Endothelial cell of umbilical vein (primary cell): Measurements from ENCODE around the gene ZNF827. TPM values are rescaled to one million over a fixed set of nuclear protein-coding genes. Genes with fewer than 3 reads are reported as not detected.

Source experiments
- BruUV-seq: library from RNA; stranded (reverse); fragments of 400-500 nt; replicated peaks from 2 replicates; lab custom pipeline; 2021; lab: Mats Ljungman, UMichigan
- CTCF ChIA-PET: fragments of 300-600, 350-600 bp; sonication (Branson Sonifier 250); formaldehyde crosslinking; loops from one replicate; lab custom pipeline; 2021; ENCODE audit warnings: antibody characterized with exemption, inconsistent platforms; lab: Charles Lee
- POLR2A ChIA-PET: fragments of 300-600, 350-600 bp; sonication (Branson Sonifier 250); formaldehyde crosslinking; loops from one replicate; lab custom pipeline; 2021; ENCODE audit warnings: antibody characterized with exemption, inconsistent platforms; lab: Charles Lee
- DNase-seq: peaks from one replicate; pipeline ENCODE4 v3.0.0-alpha.2; 2011; ENCODE audit warnings: low read depth, low spot score
- FAIRE-seq: peaks from 2 replicates; lab custom pipeline; 2011; peaks lifted over from hg19 to GRCh38; lab: Jason Lieb, UNC
- H2AFZ ChIP-seq: 2 replicates; pipeline ENCODE4 v1.6.0; 2012; ENCODE audit warnings: low read depth, low read length, control low read depth, inconsistent platforms
- H3K27ac ChIP-seq: 2 replicates; pipeline ENCODE4 v1.5.1; 2011; ENCODE audit warnings: low read depth, mild to moderate bottlenecking, control low read depth, low read length, moderate library complexity; ENCODE audit not compliant: insufficient read depth
- H3K27me3 ChIP-seq, 2 experiments: 2 replicates each; pipeline versions ENCODE4 v1.6.0 to v1.6.1; 2011; ENCODE audit warnings: low read length in 2 of 2, mixed read lengths in 1 of 2; ENCODE audit not compliant: control insufficient read depth in 2 of 2, insufficient read depth in 2 of 2
- H3K36me3 ChIP-seq, 2 experiments: 2 replicates in 1 of 2; 3 replicates in 1 of 2; pipeline ENCODE4 v1.5.1; 2011; ENCODE audit warnings: low read length in 2 of 2, mild to moderate bottlenecking in 1 of 2, moderate library complexity in 1 of 2; ENCODE audit not compliant: control insufficient read depth in 2 of 2, insufficient read depth in 2 of 2; ENCODE audit errors: extremely low read depth in 1 of 2
- H3K4me1 ChIP-seq: 3 replicates; pipeline ENCODE4 v1.5.1; 2011; ENCODE audit warnings: mild to moderate bottlenecking, low read length; ENCODE audit not compliant: control insufficient read depth, insufficient read depth; ENCODE audit errors: extremely low read depth
- H3K4me2 ChIP-seq: 2 replicates; pipeline ENCODE4 v1.6.1; 2011; ENCODE audit warnings: low read length, control low read depth, mixed read lengths; ENCODE audit not compliant: insufficient read depth
- H3K4me3 ChIP-seq, 3 experiments: fragments of 200-600 bp in 1 of 3; sonication (generic), shearing (Covaris generic) in 1 of 3; replicated peaks in 1 of 3; 2 replicates each; pipeline ENCODE4 v1.5.1; 2011 to 2016; ENCODE audit warnings: control low read depth in 3 of 3, low read length in 3 of 3, mild to moderate bottlenecking in 2 of 3, inconsistent platforms in 1 of 3, low read depth in 1 of 3, moderate library complexity in 1 of 3; ENCODE audit not compliant: insufficient read depth in 1 of 3
- H3K79me2 ChIP-seq: 2 replicates; pipeline ENCODE4 v1.6.0; 2012; ENCODE audit warnings: low read length, inconsistent platforms; ENCODE audit not compliant: control insufficient read depth, insufficient read depth
- H3K9ac ChIP-seq: replicated peaks from 2 replicates; pipeline ENCODE3; 2011; ENCODE audit warnings: low read length, control low read depth; ENCODE audit not compliant: insufficient read depth; ENCODE audit errors: extremely low read depth
- H3K9me1 ChIP-seq: replicated peaks from 3 replicates; pipeline ENCODE4 v1.6.0; 2011; ENCODE audit warnings: mild to moderate bottlenecking, low read length; ENCODE audit not compliant: control insufficient read depth, insufficient read depth; ENCODE audit errors: extremely low read depth
- H3K9me3 ChIP-seq: replicated peaks from 2 replicates; pipeline ENCODE4 v1.5.1; 2012; ENCODE audit warnings: low read length, inconsistent platforms; ENCODE audit not compliant: control insufficient read depth, insufficient read depth
- H4K20me1 ChIP-seq: replicated peaks from 2 replicates; pipeline ENCODE3; 2011; ENCODE audit warnings: mild to moderate bottlenecking, low read length; ENCODE audit not compliant: control insufficient read depth, insufficient read depth; ENCODE audit errors: extremely low read depth
- EZH2 ChIP-seq: IDR thresholded peaks from 2 replicates; pipeline ENCODE4 v1.6.1; 2012; ENCODE audit warnings: borderline replicate concordance, low read depth, mild to moderate bottlenecking, moderate library complexity, low read length, inconsistent platforms; ENCODE audit not compliant: severe bottlenecking
- FOS ChIP-seq: IDR thresholded peaks from 2 replicates; pipeline ENCODE4 v1.6.1; 2011; ENCODE audit warnings: mild to moderate bottlenecking, low read length, moderate library complexity, borderline replicate concordance; ENCODE audit not compliant: insufficient read depth
- GATA2 ChIP-seq: IDR thresholded peaks from 2 replicates; pipeline ENCODE4 v1.7.0; 2011; ENCODE audit warnings: low read depth, mild to moderate bottlenecking, moderate library complexity, mixed read lengths, low read length; ENCODE audit not compliant: insufficient read length, insufficient read depth
- JUN ChIP-seq: IDR thresholded peaks from 2 replicates; pipeline ENCODE4 v1.6.1; 2011; ENCODE audit warnings: borderline replicate concordance, low read depth; ENCODE audit not compliant: insufficient read length, insufficient read depth
- MYC ChIP-seq: IDR thresholded peaks from one replicate; pipeline ENCODE4 v1.6.1; 2011; ENCODE audit warnings: mild to moderate bottlenecking, low read depth, low read length
- POLR2A ChIP-seq: IDR thresholded peaks from 2 replicates; pipeline ENCODE4 v1.6.1; 2012; ENCODE audit warnings: low read depth, mild to moderate bottlenecking, control low read depth, low read length
- POLR2AphosphoS5 ChIP-seq: IDR thresholded peaks from 2 replicates; pipeline ENCODE4 v1.6.1; 2012; ENCODE audit warnings: low read depth, mild to moderate bottlenecking, control low read depth, low read length, moderate library complexity; ENCODE audit not compliant: insufficient read depth
- dilution Hi-C: fragments of 300-500 bp; cut with MboI; formaldehyde crosslinking; loops from one replicate; pipeline ENCODE4 v1.15.0; 2019; ENCODE audit warnings: low sequenced_read_pairs; ENCODE audit not compliant: extremely low pct_ligation_motif_present
- intact Hi-C: fragments of 100-400 bp; cut with micrococcal nuclease; formaldehyde crosslinking; loops from one replicate; pipeline ENCODE4 v1.10.0; 2022
- polyA plus RNA-seq, 4 experiments: library from polyadenylated mRNA; depleted of rRNA in 3 of 4; stranded (reverse) in 3 of 4; unstranded in 1 of 4; fragments of >200 nt; gene quantifications; 2 replicates each; pipeline versions ENCODE4 v1.2.1 to v1.2.3, GENCODE V29; 2011 to 2012; ENCODE audit warnings: missing spikeins in 1 of 4
- total RNA-seq: library from RNA; stranded (reverse); gene quantifications from 2 replicates; pipeline ENCODE4 v1.2.3, GENCODE V29; 2021
- TF ChIP-seq, protein P1 (sequence below): IDR thresholded peaks from 2 replicates; pipeline ENCODE4 v1.6.1; 2011; ENCODE audit not compliant: insufficient read depth, insufficient read length
- TF ChIP-seq, protein P2 (sequence below), 2 donors: IDR thresholded peaks; 1 replicate in 1 of 2; 2 replicates in 1 of 2; pipeline ENCODE4 v1.5.1; 2011; ENCODE audit warnings: low read length in 2 of 2, mild to moderate bottlenecking in 2 of 2, moderate library complexity in 2 of 2, control low read depth in 1 of 2, inconsistent platforms in 1 of 2, low read depth in 1 of 2; ENCODE audit not compliant: insufficient read depth in 1 of 2; ENCODE audit errors: extremely low read depth in 1 of 2

ZNF827 gene
- total and polyA plus RNA-seq, 2 donors (not counting 3 experiments of a cell fraction or from before 2014, with no cell fraction given): 16.9 to 23.7 TPM

DNA sequence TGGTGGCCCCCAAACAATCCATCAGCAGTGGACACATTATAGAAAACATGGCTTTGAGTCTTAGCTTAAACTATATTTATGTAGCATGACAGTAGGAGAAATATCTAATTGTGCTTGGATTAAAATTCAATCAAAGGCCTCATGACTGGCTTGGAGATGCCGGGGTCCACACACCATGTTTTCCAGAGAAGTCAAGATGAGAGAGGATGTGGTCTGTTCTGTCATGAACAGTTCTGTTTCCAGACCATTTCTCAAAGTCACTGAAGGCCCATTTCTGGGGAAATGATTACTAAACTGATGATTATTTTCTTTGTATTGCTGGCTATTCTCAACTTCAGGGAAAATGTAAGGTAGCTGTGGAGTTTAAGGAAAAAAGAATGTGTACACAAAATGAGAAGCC lies 182.4 kb downstream of the ZNF827 start:
- no TSS peak for BruUV-seq
- FAIRE-seq (no peak), DNase-seq (no peak)
- dilution Hi-C loops (no loop called here), intact Hi-C loops (no loop called here)
- Histone ChIP-seq H3K4me3 (no peak overlapping the region), H3K27me3 (no peaks in the 10 kb centered on the region), H3K79me2 (no peaks in the 10 kb centered on the region), H3K36me3 (peaks cover 0 to 3% of the 10 kb centered on the region in 2 experiments), H2AFZ (no peak overlapping the region), H3K9me1 (no peaks in the 10 kb centered on the region), H3K4me1 (no peaks in the 10 kb centered on the region), H3K4me2 (no peak overlapping the region), H3K9ac (no peak overlapping the region), H4K20me1 (no peaks in the 10 kb centered on the region), H3K27ac (no peak overlapping the region), H3K9me3 (no peaks in the 10 kb centered on the region)
- ChIA-PET POLR2A (no interaction called here), CTCF (interaction anchor here (1.0 to 1.6 kb wide), 3 partner anchors 10 to 86 kb away, joined by 4 to 5 read pairs (median 4); no protein-coding TSS in a partner anchor)
- TF ChIP-seq JUN (no peak), FOS (no peak), POLR2A (no peak), GATA2 (no peak), POLR2AphosphoS5 (no peak), EZH2 (no peak), MYC (no peak)
- TF ChIP-seq, protein P1, sequence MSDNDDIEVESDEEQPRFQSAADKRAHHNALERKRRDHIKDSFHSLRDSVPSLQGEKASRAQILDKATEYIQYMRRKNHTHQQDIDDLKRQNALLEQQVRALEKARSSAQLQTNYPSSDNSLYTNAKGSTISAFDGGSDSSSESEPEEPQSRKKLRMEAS: no peak
- TF ChIP-seq, protein P2, sequence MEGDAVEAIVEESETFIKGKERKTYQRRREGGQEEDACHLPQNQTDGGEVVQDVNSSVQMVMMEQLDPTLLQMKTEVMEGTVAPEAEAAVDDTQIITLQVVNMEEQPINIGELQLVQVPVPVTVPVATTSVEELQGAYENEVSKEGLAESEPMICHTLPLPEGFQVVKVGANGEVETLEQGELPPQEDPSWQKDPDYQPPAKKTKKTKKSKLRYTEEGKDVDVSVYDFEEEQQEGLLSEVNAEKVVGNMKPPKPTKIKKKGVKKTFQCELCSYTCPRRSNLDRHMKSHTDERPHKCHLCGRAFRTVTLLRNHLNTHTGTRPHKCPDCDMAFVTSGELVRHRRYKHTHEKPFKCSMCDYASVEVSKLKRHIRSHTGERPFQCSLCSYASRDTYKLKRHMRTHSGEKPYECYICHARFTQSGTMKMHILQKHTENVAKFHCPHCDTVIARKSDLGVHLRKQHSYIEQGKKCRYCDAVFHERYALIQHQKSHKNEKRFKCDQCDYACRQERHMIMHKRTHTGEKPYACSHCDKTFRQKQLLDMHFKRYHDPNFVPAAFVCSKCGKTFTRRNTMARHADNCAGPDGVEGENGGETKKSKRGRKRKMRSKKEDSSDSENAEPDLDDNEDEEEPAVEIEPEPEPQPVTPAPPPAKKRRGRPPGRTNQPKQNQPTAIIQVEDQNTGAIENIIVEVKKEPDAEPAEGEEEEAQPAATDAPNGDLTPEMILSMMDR (IDR thresholded peaks at IDR 0.05; ENCODE audit: extremely low read depth in 1 of 2, insufficient read depth in 1 of 2, low read depth in 1 of 2, low read length in 2 of 2): no peak
